Caco-2 (cell line): ENCODE results near the gene DGKQ. TPM values are rescaled to one million over a fixed set of nuclear protein-coding genes. Genes with fewer than 3 reads are reported as not detected.
"Not testable (repeated sequence)": the region's sequence is repeated elsewhere in the genome, so short reads cannot be mapped to it uniquely, and the experiment has no call there.

Experiments used
- BruUV-seq: library from RNA; stranded (reverse); fragments of 400-500 nt; replicated peaks from 2 replicates; lab custom pipeline; 2021; lab: Mats Ljungman, UMichigan
- CTCF ChIA-PET: fragments of 300-600 bp; sonication (Branson Sonifier 250); formaldehyde crosslinking; loops from one replicate; lab custom pipeline; 2022; ENCODE audit warnings: antibody characterized with exemption; lab: Charles Lee
- POLR2A ChIA-PET: fragments of 300-600 bp; sonication (Branson Sonifier 250); formaldehyde crosslinking; loops from one replicate; lab custom pipeline; 2022; ENCODE audit warnings: antibody characterized with exemption; lab: Charles Lee
- DNase-seq, 2 experiments: peaks; one replicate each; pipeline versions ENCODE4 v3.0.0 to v3.0.0-alpha.2; 2020 to 2022
- H3K27me3 ChIP-seq: replicated peaks from 2 replicates; pipeline ENCODE4 v1.6.0; 2011; ENCODE audit warnings: low read length; ENCODE audit not compliant: control insufficient read depth, insufficient read depth
- H3K36me3 ChIP-seq: 2 replicates; pipeline ENCODE4 v1.5.1; 2011; ENCODE audit warnings: low read length; ENCODE audit not compliant: control insufficient read depth, insufficient read depth
- H3K4me1 ChIP-seq: fragments of 250-450 bp; sonication (Bioruptor Pico); 2 replicates; pipeline ENCODE4 v1.5.1; 2020; ENCODE audit warnings: mild to moderate bottlenecking
- H3K4me3 ChIP-seq: 2 replicates; pipeline ENCODE4 v1.5.1; 2011; ENCODE audit warnings: low read depth, mild to moderate bottlenecking, control low read depth, low read length
- H3K9me3 ChIP-seq: fragments of 250-450 bp; sonication (Bioruptor Pico); 2 replicates; pipeline ENCODE4 v1.5.1; 2020; ENCODE audit warnings: mild to moderate bottlenecking, moderate library complexity
- H3K27ac Mint-ChIP-seq: one replicate; pipeline ENCODE4 v1.8.0; 2022; ENCODE audit warnings: mixed read lengths; ENCODE audit not compliant: unreplicated experiment
- H3K27me3 Mint-ChIP-seq: one replicate; pipeline ENCODE4 v1.8.0; 2022; ENCODE audit warnings: mixed read lengths; ENCODE audit not compliant: insufficient read depth, unreplicated experiment
- H3K36me3 Mint-ChIP-seq: one replicate; pipeline ENCODE4 v1.8.0; 2022; ENCODE audit warnings: mild to moderate bottlenecking, mixed read lengths; ENCODE audit not compliant: insufficient read depth, unreplicated experiment
- H3K4me1 Mint-ChIP-seq: one replicate; pipeline ENCODE4 v1.8.0; 2022; ENCODE audit warnings: low read depth, mixed read lengths; ENCODE audit not compliant: unreplicated experiment
- H3K4me3 Mint-ChIP-seq: one replicate; pipeline ENCODE4 v1.8.0; 2022; ENCODE audit warnings: mild to moderate bottlenecking, moderate library complexity, mixed read lengths; ENCODE audit not compliant: unreplicated experiment
- H3K9me3 Mint-ChIP-seq: one replicate; pipeline ENCODE4 v1.8.0; 2022; ENCODE audit warnings: mixed read lengths; ENCODE audit not compliant: unreplicated experiment
- CTCF ChIP-seq, 2 experiments: fragments of 200-600 bp in 1 of 2; IDR thresholded peaks; 1 replicate in 1 of 2; 2 replicates in 1 of 2; pipeline versions ENCODE4 v1.5.1 to v1.8.0; 2011 to 2022; ENCODE audit warnings: antibody characterized with exemption in 1 of 2, control low read depth in 1 of 2, inconsistent platforms in 1 of 2, low read depth in 1 of 2, low read length in 1 of 2, mild to moderate bottlenecking in 1 of 2, moderate library complexity in 1 of 2; ENCODE audit not compliant: insufficient read depth in 1 of 2, severe bottlenecking in 1 of 2, unreplicated experiment in 1 of 2
- intact Hi-C: fragments of 100-400 bp; cut with micrococcal nuclease; formaldehyde crosslinking; loops from one replicate; pipeline ENCODE4 v1.10.0; 2022; ENCODE audit not compliant: unreplicated experiment
- total RNA-seq: library from RNA; stranded (reverse); gene quantifications from 2 replicates; pipeline ENCODE4 v1.2.3, GENCODE V29; 2022

DGKQ gene
- total RNA-seq, 1 experiment from 2014 or later = 14.1 TPM

- Histone ChIP-seq H3K4me1 (no peaks in the 10 kb centered on the region), H3K9me3 (no peaks in the 10 kb centered on the region), H3K27me3 (no peaks in the 10 kb centered on the region), H3K4me3 (no peak overlapping the region), H3K36me3 (no peaks in the 10 kb centered on the region)
- Mint-ChIP-seq H3K4me3 (no peak overlapping the region), H3K4me1 (peaks cover 6% of the 10 kb centered on the region), H3K27ac (no peak overlapping the region), H3K36me3 (peaks cover 16% of the 10 kb centered on the region), H3K27me3 (no peaks in the 10 kb centered on the region), H3K9me3 (peaks cover 10% of the 10 kb centered on the region)
- TF ChIP-seq CTCF (IDR thresholded peaks at IDR 0.05; ENCODE audit: insufficient read depth in 1 of 2, low read depth in 1 of 2, low read length in 1 of 2, severe bottlenecking in 1 of 2, unreplicated experiment in 1 of 2) = no peak
- ChIA-PET CTCF (no interaction called here), POLR2A (no interaction called here)
- no TSS peak for BruUV-seq
- intact Hi-C loops = no loop called here
- no peak for DNase-seq
Measured at GRCh38 chr4:921830-922331, 51.5 kb downstream of the DGKQ start.

GRCh38 chr4:919004-919680, 54.2 kb downstream of the DGKQ start:
- peaks cover 16% of the 10 kb centered on the region for H3K36me3 Mint-ChIP-seq
- H3K9me3 Mint-ChIP-seq, H3K4me1 Mint-ChIP-seq, H3K36me3 ChIP-seq, intact Hi-C loops, BruUV-seq, H3K9me3 ChIP-seq, H3K4me1 ChIP-seq, POLR2A ChIA-PET, DNase-seq, H3K27me3 ChIP-seq, H3K27me3 Mint-ChIP-seq, H3K4me3 ChIP-seq, CTCF ChIA-PET, H3K4me3 Mint-ChIP-seq: not testable (repeated sequence)
- H3K27ac Mint-ChIP-seq = peak overlapping the region; percentile 22

GRCh38 chr4:918591-918990, 54.8 kb downstream of the DGKQ start:
- DNase-seq, H3K4me3 ChIP-seq, H3K4me1 Mint-ChIP-seq, H3K36me3 ChIP-seq, H3K27me3 ChIP-seq, H3K9me3 ChIP-seq, intact Hi-C loops, H3K4me1 ChIP-seq, H3K4me3 Mint-ChIP-seq, H3K27ac Mint-ChIP-seq, BruUV-seq, CTCF ChIA-PET, H3K27me3 Mint-ChIP-seq, H3K9me3 Mint-ChIP-seq, POLR2A ChIA-PET: not testable (repeated sequence)
- H3K36me3 Mint-ChIP-seq = peaks cover 16% of the 10 kb centered on the region

GRCh38 chr4:917992-918391, 55.4 kb downstream of the DGKQ start:
- H3K36me3 Mint-ChIP-seq = peaks cover 16% of the 10 kb centered on the region
- no peak overlapping the region for H3K27ac Mint-ChIP-seq
- H3K36me3 ChIP-seq = no peaks in the 10 kb centered on the region
- intact Hi-C loops = no loop called here
- no peaks in the 10 kb centered on the region for H3K4me1 ChIP-seq
- no peaks in the 10 kb centered on the region for H3K27me3 ChIP-seq
- H3K4me3 ChIP-seq = no peak overlapping the region
- no peaks in the 10 kb centered on the region for H3K4me1 Mint-ChIP-seq
- POLR2A ChIA-PET = no interaction called here
- no peak for TF ChIP-seq CTCF (IDR thresholded peaks at IDR 0.05; ENCODE audit: insufficient read depth in 1 of 2, low read depth in 1 of 2, low read length in 1 of 2, severe bottlenecking in 1 of 2, unreplicated experiment in 1 of 2)
- no peak for DNase-seq
- CTCF ChIA-PET = no interaction called here
- H3K27me3 Mint-ChIP-seq = no peaks in the 10 kb centered on the region
- H3K9me3 Mint-ChIP-seq = peaks cover 10% of the 10 kb centered on the region
- no TSS peak for BruUV-seq
- no peaks in the 10 kb centered on the region for H3K9me3 ChIP-seq
- no peak overlapping the region for H3K4me3 Mint-ChIP-seq
